Fibroblast of lung (primary cell): ENCODE results near the gene HCN2.

ENCODE experiments used
- CTCF ChIP-seq, 2 donors: IDR thresholded peaks in 1 of 2; conservative IDR thresholded peaks in 1 of 2; 1 replicate in 1 of 2; 2 replicates in 1 of 2; pipeline ENCODE4 v1.5.1; 2011 to 2012; ENCODE audit warnings: low read length in 2 of 2, control low read depth in 1 of 2, inconsistent platforms in 1 of 2, low read depth in 1 of 2, mild to moderate bottlenecking in 1 of 2
- EZH2 ChIP-seq: IDR thresholded peaks from 2 replicates; pipeline ENCODE4 v1.5.1; 2012; ENCODE audit warnings: low read length, control low read depth, mild to moderate bottlenecking; ENCODE audit errors: missing control alignments

GRCh38 chr19:588093-588740 lies 1.5 kb upstream of the HCN2 start:
- peak; percentile 46 to 73 for TF ChIP-seq CTCF (conservative IDR thresholded peaks at IDR 0.05 in 1 of 2, IDR thresholded peaks at IDR 0.05 in 1 of 2; ENCODE audit: low read depth in 1 of 2, low read length in 2 of 2)
- no peak for TF ChIP-seq EZH2
